Measurements from ENCODE around the gene GPD1.

- TF ChIP-seq EZH2phosphoT487 (IDR thresholded peaks at IDR 0.05; ENCODE audit: insufficient read depth, low read depth) (no peak), EZH2 (IDR thresholded peaks at IDR 0.05; ENCODE audit: insufficient read depth, poor library complexity, severe bottlenecking) (no peak)
These were observed 34.3 kb upstream of the GPD1 start for GRCh38 chr12:50069539-50069938.
